Activated CD4-positive, alpha-beta T cell treated with anti-CD3 and anti-CD28 coated beads, Interleukin-2, amount 50 U/mL, for 48 hours (primary cell): ENCODE data around the gene CADM1.

Experiments used
- DNase-seq, 2 experiments: peaks; one replicate each; pipeline ENCODE4 v3.0.0-alpha.2; 2020

CADM1 gene

GRCh38 chr11:115504276-115505158 is at the start of gene CADM1:
TSS of gene CADM1 (minus strand) at chr11:115504415.
- peak; percentile 73 to 77 for DNase-seq

DNA sequence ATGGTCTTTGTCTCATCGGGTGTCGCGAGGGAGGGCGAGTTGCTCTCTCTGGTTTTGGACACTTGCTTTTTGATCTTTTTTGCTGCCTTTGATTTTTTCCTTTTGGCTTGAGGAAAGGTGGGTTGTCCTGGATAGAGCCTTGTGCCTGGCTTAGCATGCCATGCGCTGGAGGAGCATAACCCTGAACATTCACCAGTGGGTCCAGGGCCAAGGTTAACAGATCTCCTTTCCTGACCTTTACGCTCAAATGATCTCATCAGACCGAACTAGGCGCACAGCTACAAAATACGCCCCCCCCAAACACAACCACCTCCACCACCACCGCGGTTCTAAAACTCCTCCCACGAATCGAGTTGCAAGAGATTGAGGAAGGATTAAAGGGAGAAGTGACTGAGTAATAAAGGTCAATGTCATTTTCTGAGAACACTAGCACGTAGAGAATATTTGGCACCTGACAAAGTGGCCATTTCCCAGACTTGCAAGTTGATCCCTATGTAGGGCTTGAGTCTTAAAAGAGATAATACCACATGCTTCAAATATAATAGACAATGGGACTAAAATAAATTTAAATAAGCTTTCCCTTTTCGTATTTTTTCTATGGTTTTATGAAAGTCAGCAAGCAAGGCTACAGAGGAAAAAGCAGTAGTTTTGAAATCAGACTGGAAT is 48.7 kb upstream of the CADM1 start:
- DNase-seq, result no peak

GRCh38 chr11:115552151-115552772 is 48.0 kb upstream of the CADM1 start:
- DNase-seq, result no peak

GRCh38 chr11:115550291-115551059 is 46.3 kb upstream of the CADM1 start:
- no peak for DNase-seq

DNA sequence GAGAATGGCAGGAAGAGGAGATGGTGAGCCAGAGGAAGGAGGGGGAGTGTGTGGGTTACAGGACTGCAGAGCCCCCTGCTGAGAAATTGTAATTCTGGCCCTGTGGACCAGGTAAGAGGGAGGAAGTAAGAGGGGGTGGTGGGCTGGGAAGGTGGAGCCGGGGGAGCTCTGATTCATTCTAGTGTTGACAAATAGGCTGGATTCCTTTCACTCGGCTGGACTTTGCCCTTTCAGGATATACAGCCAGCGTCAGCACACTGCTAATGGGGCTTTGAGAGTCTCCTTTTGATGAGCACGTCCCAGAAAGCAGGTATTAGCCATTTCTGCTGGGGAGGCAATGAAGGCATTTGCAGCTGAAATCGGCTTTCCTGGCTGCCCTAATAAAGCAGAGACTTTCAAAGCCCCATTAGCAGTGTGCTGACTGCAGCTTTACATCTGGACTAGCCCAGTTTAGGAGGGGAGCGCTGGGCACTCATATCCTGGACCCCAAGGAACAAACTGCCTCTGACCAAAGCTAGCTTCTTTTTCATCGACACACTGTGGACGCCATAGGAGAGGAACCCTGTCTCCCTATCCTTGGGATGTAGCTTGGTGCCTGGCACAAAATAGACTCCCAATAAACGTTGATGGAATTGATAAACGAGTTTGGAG is 44.8 kb upstream of the CADM1 start:
- no peak for DNase-seq

DNA sequence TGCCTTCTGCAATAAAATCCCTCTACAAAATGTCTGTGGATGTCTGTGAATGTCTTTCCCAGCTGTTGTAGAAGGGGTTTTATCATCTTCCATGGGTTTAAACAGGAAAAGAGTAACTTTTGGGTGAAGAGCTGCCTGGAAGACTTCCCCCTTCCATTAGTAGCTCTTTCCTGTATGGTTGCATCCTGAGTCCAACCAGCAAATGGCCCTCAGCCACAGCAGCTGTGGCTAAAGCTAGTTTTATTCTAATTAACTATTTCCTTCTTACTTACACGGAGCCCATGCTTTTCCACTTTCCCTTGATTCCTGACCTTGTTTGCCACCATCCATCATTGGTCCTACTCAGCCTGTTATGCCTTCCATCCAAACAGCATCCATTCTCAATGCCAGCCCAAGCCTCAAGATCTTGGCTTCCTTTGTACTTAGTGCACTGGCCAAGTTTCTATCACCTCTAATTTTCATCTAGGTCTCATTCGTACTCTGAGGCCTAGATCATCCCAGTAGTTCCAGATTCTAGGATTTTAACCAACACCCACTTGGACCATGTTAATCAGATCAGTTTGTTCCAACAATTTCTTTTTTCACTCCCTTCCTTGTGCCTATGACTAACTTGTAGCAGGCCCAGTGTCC is 41.5 kb upstream of the CADM1 start:
- no peak for DNase-seq

- no peak for DNase-seq
Observed at GRCh38 chr11:115544422-115544948, 40.3 kb upstream of the CADM1 start.

- DNase-seq, result no peak
Observed at GRCh38 chr11:115541518-115541917, 37.3 kb upstream of the CADM1 start.

DNA sequence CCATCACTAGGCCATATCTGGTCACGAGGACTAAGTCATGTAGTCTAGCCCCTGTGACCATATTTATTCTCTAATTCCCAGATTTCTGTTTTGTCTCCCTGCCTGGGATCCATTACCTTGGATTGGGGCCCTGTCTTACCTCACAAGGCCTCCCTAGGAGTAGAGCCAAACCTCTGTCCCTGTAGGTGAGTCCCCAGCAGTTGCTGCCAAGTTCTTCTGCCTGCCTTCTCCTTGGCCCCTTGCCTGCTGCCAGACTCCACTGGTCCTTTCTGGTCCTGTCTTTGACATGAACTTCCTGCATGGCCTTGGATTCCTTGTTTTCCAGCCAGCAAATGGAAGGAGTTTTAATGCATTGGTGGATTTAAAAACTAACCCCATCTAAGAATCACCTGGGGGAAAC is 35.6 kb upstream of the CADM1 start:
- no peak for DNase-seq

DNA sequence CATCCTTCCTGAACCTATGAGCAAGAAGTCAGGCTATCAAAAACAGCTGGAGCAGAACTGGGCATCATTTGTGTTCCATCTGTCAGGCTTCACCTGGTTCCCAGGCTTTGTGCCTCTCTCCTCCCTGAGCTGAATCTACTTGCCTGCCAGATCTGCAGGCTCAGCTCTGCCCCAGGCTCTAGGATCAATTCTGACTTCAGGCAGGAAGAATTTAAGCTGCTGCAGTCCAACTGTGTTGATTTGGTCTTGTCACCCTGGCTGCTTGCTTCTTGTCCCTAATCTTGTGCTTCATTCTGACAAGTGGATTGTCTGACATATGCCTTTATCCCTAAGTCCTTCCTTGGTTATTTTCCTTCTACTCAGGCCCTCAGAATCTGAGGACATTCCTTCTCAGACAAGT is 31.6 kb upstream of the CADM1 start:
- DNase-seq, result no peak

GRCh38 chr11:115530752-115531151 is 26.5 kb upstream of the CADM1 start:
- DNase-seq, result no peak

DNA sequence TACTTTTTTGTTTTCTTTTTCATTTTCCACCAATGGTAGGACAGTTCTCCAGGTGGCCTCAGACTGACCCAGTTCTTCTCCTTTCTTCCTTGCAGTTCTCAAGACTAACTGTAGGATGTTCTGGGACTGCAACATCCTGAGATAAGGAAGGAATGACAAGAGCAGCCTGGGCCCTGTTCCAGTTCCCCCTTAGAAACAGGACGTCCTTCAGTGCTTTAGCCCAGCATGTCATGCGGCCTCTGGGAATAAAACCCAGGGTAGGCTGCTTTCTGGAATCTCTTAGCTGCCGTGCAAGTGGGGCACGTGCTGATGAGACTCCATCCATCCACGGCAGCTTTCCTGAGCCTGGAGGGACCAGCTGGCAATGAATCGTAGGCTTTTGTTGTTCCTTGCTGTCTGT is 24.0 kb upstream of the CADM1 start:
- DNase-seq, result no peak

GRCh38 chr11:115527534-115528125 is 23.4 kb upstream of the CADM1 start:
- no peak for DNase-seq

DNA sequence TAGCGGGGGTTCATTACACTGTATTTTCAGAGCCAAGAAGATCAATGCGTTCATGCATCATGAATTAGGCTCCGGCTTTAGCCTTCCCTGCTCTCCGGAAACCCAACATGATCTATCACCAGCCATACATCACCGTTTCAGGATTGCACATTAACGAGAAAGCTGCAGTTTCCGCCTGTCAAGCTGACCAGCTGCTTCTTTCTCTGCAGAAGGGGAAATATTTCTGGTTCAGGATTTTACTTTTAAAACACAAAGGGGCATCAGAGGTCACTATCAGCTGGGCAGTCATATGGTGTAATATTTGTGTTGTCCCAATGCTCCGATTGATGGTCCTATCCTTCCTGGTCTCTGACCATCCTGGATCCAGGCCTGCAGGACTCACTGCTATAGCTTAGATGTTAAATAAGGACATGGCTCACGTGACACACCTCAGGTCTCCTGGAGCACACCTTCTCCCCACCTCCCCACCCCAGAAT is 21.4 kb upstream of the CADM1 start:
- no peak for DNase-seq

DNA sequence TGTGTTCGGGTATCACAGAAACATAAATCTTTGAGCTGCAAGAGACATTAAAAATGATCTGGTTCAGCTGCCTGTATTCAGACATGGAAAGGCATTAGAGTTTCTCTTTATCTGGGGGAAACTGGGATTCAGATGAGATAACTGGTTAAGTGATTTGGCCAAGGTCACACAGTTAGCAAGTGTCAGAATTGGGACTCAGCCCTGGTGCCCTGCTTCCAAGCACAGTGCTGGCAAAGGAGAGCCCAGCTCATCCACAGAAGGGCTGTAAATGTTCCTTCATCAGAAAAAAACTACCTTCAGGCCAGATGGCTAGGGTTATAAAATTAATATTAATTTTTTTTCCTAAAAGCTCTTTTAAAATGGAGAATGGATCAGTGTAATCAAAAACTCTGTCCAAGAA is 20.4 kb upstream of the CADM1 start:
- DNase-seq, result no peak

DNA sequence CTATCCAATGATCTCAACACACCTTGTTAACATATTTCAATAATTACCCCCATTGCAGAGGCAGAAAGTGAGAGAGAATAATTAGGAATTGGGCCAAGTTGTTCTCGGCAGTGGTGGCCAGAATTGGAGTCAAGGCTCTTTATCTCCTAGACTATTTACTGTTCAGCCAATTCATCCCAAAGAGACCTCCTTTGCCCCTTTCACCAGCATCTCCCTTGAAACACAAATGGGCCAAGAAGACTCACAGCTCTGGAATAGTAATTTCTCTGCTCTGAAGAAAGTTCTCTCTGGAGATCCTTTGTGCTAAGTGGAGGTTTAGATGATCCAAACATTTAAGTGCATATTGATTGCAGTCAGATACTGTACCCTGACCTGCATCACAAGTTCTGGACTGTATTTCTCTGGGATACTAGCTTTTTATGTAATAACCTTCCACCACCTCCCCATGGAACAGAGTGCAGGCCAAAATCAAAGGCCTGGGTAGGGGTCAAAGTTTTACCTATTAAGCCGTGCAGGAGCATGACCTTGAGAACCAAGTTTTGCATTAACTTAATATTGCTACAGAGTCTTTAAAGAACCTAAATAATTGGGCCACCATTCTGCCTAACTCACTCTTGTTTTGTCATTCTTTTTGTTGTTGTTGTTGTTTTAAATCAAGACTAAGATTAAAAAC is 19.6 kb upstream of the CADM1 start:
- no peak for DNase-seq

GRCh38 chr11:115522302-115522701 is 18.1 kb upstream of the CADM1 start:
- no peak for DNase-seq

- DNase-seq, result no peak
Observed at GRCh38 chr11:115521825-115522224, 17.6 kb upstream of the CADM1 start.

DNA sequence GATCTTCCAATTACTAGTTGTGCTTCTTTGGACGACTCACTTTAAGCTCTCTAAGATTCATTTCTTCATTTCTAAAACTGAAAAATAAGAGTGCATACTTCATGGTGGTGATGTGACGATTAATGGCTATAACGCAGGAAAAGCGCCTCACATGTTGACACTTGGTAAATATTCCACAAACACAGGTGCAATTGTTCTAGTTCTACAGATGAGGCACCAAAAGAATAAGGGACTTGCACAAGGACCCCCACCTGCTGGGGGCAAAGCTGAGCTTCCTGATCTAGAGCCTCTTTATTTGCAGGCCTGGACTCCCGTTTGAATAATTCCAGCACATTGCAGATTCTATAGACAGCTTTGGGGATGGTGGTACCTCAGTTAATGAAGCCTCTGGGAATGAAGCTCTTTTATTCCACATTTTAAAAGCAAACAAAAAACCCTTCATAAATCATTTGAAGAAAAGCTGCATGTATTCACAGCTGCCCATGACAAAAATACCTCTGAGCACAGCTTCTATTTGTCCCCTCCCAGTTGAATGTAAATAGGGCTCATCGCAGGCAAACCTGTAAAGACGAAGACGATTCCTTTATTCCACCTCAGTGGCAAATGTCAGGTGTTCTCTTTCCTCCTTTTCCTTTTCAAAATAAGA is 14.9 kb upstream of the CADM1 start:
- DNase-seq, result no peak
